Measurements from ENCODE around the gene TSNAXIP1.

GRCh38 chr16:67848118-67848517, 41.4 kb downstream of the TSNAXIP1 start:
- TF ChIP-seq POLR2A (IDR thresholded peaks at IDR 0.05) (no peak), POLR2AphosphoS5 (IDR thresholded peaks at IDR 0.05) (no peak)
